GM12873 (cell line): ENCODE measurements around the gene GLT1D1.

Source experiments
- CTCF ChIP-seq: IDR thresholded peaks from 2 replicates; pipeline ENCODE4 v1.5.1; 2012; ENCODE audit warnings: low read depth, mild to moderate bottlenecking, moderate library complexity, low read length, control low read depth; ENCODE audit not compliant: insufficient read depth; ENCODE audit errors: missing control alignments

Gene GLT1D1

GRCh38 chr12:128916425-128916824 lies 63.1 kb downstream of the GLT1D1 start:
- no peak for TF ChIP-seq CTCF

- TF ChIP-seq CTCF = no peak
Observed at GRCh38 chr12:128918481-128919260, 65.4 kb downstream of the GLT1D1 start.

DNA sequence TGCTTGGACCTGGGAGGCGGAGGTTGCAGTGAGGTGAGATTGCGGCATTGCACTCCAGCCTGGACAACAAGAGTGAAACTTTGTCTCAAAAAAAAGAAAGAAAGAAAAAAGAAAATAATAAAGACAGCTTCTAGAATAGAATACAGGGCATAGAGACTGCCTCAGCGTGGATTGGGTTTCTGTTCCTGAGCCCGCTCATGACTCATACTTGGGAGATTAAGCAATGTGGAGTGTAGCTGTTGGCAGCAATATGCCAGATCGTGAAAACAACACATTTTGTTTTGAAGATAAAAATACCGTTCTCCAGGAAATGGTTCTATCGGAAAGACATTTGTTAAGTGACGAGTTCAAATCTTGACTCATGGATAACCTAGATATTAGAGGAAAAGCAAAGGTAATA lies 67.2 kb downstream of the GLT1D1 start:
- TF ChIP-seq CTCF = no peak

DNA sequence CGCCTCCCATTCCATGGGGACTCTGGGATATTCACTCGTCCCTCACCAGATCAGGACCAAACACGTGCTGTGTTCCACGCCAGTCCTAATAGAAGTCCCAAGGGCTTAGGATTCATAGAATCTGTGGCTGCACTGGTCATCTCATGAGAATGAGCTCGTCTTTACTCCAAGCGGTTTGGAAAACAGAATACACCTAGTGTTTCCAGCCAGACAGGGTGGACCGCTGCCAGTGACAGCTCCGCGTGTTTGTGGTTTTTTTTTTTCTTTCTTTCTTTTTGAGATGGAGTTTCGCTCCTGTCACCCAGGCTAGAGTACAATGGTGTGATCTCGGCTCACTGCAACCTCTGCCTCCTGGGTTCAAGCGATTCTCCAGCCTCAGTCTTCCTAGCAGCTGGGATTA lies 75.1 kb downstream of the GLT1D1 start:
- no peak for TF ChIP-seq CTCF

GRCh38 chr12:128929057-128929456 lies 75.8 kb downstream of the GLT1D1 start:
- no peak for TF ChIP-seq CTCF

- TF ChIP-seq CTCF = no peak
Observed at GRCh38 chr12:128930606-128931005, 77.3 kb downstream of the GLT1D1 start.

DNA sequence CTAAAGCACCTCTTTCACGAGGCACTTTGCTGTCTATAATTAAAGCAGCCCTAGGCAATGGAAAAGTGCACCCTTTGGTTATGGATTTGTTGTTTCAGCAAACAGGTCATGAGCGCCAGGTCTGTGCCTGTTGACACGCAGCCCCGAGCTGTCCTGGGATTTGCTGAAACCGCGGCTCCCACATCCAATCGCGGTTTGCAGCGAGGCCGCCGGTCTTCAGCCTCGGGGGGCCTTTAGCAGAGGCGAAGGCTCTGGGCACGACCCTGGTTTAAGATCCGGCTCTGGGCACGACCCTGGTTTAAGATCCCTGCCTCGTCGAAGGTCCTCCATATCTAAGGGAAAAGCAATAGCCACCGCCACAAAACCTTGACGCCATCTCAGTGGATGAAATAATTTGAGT lies 79.2 kb downstream of the GLT1D1 start:
- no peak for TF ChIP-seq CTCF
